Mesothelial cell of epicardium (in vitro differentiated cells): Measurements from ENCODE around the gene SPTLC1. TPM values are rescaled to one million over a fixed set of nuclear protein-coding genes. Genes with fewer than 3 reads are reported as not detected.
A peak's percentile ranks its signal among the peaks of the same experiment; 100 is the strongest.
"Not testable (repeated sequence)": the region's sequence is repeated elsewhere in the genome, so short reads cannot be mapped to it uniquely, and the experiment has no call there.

Experiments used
- DNase-seq, 2 experiments: peaks; one replicate each; pipeline ENCODE4 v3.0.0; 2021; ENCODE audit warnings: low spot score in 2 of 2; ENCODE audit not compliant: unreplicated experiment in 2 of 2
- H3K27ac Mint-ChIP-seq: 2 replicates; pipeline ENCODE4 v1.8.0; 2021; ENCODE audit warnings: mixed read lengths
- H3K27me3 Mint-ChIP-seq: 2 replicates; pipeline ENCODE4 v1.8.0; 2021; ENCODE audit warnings: low read depth, mixed read lengths
- H3K36me3 Mint-ChIP-seq: 2 replicates; pipeline ENCODE4 v1.8.0; 2021; ENCODE audit warnings: mixed read lengths
- H3K4me1 Mint-ChIP-seq: 2 replicates; pipeline ENCODE4 v1.8.0; 2021; ENCODE audit warnings: mixed read lengths
- H3K4me3 Mint-ChIP-seq: 2 replicates; pipeline ENCODE4 v1.8.0; 2021; ENCODE audit warnings: mild to moderate bottlenecking, moderate library complexity, mixed read lengths
- H3K9me3 Mint-ChIP-seq: 2 replicates; pipeline ENCODE4 v1.8.0; 2021; ENCODE audit warnings: mixed read lengths
- total RNA-seq: library from RNA; stranded (reverse); gene quantifications from 3 replicates; pipeline ENCODE4 v1.2.1, GENCODE V29; 2021
- TF ChIP-seq, protein P1 (sequence below): fragments of 200-600 bp; sonication (generic); IDR thresholded peaks from one replicate; pipeline ENCODE4 v1.5.0; 2021; ENCODE audit warnings: antibody characterized with exemption; ENCODE audit not compliant: unreplicated experiment

The SPTLC1 gene
- total RNA-seq, 1 donor from 2014 or later = 77.7 TPM

DNA sequence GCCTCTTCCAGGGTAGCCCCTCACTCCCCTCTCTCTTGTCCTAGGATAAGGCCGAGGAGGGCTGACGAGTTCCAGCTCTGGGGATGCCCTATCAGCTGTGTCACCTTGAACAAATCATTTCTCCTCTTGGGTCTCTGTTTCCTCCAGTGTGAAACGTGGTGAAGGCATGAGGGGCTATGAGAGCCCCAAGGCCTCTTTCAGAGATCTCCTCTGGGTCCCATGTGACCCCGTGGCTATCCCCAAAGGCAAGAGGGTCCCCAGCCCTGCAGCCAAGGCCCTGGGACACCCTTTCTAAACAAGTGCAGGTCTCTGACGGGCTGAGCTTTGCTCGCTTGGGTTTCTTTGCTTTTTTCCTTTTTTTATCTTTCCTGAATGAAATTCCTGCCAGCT, 25.5 kb upstream of the SPTLC1 start:
- H3K27ac Mint-ChIP-seq = peak overlapping the region; percentile 84

DNA sequence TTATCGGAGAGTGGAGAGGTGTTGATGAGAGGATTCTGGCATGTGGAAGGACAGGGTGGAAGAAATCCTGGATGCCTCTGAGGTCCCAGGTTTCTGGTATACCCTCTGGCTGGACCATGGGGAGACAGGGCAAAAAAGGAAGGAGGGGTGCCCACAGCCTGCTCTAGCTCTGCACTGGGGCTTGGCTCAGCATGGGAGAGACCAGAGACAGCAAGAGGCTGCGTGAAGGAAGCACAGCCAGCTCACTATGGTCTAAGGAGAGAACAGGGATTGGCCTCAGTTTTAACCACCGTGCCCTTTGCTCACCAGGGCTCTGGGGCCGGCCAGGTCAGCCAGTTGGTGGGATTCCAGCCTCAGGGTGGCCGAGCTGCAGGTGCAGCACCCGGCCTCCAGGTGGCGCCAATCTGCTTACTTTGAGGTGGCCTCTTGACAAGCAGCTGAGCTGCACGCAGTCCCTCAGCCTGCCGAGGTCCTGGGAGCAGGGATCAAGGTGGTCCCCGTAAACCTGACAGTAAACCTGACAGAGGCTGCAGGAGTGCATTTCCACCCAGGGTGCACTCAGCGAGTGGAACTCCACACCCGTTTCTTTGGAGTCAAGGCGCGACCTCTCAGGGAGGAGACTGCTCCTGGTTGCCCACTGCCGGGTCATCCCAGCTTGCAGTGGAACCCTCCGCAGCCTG, 25.0 kb upstream of the SPTLC1 start:
- H3K36me3 Mint-ChIP-seq = no peaks in the 10 kb centered on the region
- peak; percentile 63 to 87 for DNase-seq
- H3K4me1 Mint-ChIP-seq = peaks cover 16% of the 10 kb centered on the region
- peak overlapping the region; percentile 84 for H3K4me3 Mint-ChIP-seq
- H3K27ac Mint-ChIP-seq = no peak overlapping the region
- no peaks in the 10 kb centered on the region for H3K27me3 Mint-ChIP-seq
- no peaks in the 10 kb centered on the region for H3K9me3 Mint-ChIP-seq
- TF ChIP-seq, protein P1, sequence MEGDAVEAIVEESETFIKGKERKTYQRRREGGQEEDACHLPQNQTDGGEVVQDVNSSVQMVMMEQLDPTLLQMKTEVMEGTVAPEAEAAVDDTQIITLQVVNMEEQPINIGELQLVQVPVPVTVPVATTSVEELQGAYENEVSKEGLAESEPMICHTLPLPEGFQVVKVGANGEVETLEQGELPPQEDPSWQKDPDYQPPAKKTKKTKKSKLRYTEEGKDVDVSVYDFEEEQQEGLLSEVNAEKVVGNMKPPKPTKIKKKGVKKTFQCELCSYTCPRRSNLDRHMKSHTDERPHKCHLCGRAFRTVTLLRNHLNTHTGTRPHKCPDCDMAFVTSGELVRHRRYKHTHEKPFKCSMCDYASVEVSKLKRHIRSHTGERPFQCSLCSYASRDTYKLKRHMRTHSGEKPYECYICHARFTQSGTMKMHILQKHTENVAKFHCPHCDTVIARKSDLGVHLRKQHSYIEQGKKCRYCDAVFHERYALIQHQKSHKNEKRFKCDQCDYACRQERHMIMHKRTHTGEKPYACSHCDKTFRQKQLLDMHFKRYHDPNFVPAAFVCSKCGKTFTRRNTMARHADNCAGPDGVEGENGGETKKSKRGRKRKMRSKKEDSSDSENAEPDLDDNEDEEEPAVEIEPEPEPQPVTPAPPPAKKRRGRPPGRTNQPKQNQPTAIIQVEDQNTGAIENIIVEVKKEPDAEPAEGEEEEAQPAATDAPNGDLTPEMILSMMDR = peak; percentile 96

More for the DNA sequence above, 25.5 kb upstream of the SPTLC1 start:
- H3K4me1 Mint-ChIP-seq = peaks cover 17% of the 10 kb centered on the region
- no peaks in the 10 kb centered on the region for H3K36me3 Mint-ChIP-seq
- DNase-seq = no peak
- TF ChIP-seq, protein P1 = no peak
- H3K27me3 Mint-ChIP-seq = no peaks in the 10 kb centered on the region
- H3K4me3 Mint-ChIP-seq = peak overlapping the region; percentile 84
- H3K9me3 Mint-ChIP-seq = no peaks in the 10 kb centered on the region

DNA sequence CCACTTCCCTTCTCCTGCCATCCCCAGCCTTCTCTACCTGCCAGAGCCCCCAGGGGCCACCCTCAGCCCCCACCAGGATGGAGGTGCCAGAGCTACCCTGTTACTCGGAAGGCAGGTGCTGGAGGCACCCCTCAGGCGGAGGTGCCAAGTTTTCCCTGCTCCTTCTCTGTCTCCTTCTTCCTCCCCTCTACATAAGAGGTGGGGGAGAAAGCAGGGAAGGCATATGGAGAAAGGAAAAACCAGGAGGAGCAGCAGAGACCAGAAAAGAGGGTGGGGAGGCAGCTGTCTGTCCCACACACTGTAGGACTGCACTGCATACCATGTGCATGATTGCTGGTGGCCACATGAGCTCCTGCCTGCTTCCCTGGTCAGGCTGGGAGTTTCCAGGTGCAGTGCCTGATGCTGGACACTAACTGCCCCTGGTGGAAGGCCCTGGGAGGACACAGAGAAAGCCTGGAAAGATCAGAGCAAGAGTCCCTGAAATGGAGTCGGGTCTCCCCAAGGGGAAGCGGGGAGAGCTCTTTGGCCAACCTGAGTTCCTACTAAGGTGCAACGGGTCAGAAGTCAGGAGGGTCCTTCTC, 23.8 kb upstream of the SPTLC1 start:
- H3K9me3 Mint-ChIP-seq, H3K27ac Mint-ChIP-seq, H3K36me3 Mint-ChIP-seq, DNase-seq, H3K27me3 Mint-ChIP-seq, H3K4me3 Mint-ChIP-seq: not testable (repeated sequence)
- H3K4me1 Mint-ChIP-seq = peaks cover 17% of the 10 kb centered on the region

DNA sequence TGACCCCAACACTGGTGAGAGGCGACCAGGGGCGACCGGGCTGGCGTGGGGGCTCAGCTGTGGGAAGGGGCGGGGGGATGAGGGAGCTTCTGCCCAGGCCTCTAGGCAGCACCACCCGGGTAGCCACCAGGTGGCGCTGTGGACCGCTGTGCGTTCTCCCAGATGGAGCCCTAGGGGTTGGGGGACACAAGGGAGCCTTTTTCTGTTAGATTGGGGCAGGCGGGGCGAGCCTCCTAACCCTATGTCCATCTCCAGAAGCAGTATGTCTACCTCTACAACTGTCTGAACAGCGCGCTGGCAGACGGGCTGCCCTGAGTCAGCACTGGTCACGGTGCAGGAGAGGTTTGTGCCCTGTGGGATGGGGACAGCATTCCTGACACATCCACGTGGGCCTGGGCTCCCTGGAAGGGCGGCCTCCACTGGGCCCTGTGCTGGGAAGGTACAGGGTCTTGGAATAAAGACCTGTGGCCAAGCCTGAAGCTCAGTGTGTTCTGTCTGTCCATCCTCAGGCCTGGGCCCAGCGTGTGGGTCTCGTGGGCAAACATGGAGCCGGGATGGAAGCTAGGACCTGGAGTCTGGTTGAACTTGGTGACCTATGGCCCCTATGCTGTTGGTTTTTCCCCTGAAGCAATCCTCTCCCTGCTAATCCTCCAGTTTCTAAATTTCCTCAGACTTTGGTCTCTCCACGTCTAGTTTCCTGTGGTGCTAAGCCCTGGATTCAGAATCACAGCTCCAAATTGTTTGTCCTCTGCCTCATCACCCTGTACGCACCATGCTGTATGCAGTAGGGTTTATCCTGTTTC, 23.1 kb upstream of the SPTLC1 start:
- Mint-ChIP-seq H3K27me3 (peaks cover 5% of the 10 kb centered on the region), H3K36me3 (no peaks in the 10 kb centered on the region), H3K4me3 (no peak overlapping the region), H3K27ac (no peak overlapping the region), H3K4me1 (peaks cover 22% of the 10 kb centered on the region), H3K9me3 (no peaks in the 10 kb centered on the region)
- TF ChIP-seq, protein P1 = peak; percentile 92
- peak; percentile 82 to 93 for DNase-seq

DNA sequence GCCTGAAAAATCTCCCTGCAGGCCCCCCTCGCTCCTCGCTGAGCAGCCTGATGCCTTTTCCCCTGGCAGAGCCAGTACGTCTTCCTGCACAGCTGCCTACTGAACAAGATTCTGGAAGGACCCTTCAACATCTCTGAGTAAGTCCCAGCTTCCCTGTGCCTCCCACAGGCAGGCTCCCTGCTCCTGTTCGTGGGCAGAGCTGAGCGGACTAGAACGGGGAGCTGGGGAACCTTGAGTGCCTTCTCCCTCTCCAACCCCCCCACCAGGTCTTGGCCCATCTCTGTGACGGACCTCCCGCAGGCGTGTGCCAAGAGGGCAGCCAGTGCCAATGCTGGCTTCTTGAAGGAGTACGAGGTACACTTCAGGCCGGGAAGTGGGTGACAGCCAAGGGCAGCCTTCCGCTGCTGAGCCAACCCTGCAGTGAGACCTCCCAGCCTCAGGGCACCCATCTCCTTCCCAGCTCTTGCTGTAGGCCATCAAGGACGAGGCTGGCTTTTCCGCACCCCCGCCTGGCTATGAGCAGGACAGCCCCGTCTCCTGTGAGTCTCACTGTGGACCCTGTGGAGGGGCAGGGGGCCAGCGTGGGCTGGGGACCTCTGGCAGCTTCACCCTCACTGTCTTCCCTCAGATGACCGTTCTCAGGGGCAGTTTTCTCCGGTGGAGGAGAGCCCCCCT, 21.1 kb upstream of the SPTLC1 start:
- DNase-seq = no peak
- Mint-ChIP-seq H3K36me3 (no peaks in the 10 kb centered on the region), H3K27me3 (peaks cover 5% of the 10 kb centered on the region), H3K9me3 (peaks cover 3% of the 10 kb centered on the region), H3K4me1 (peaks cover 13% of the 10 kb centered on the region), H3K4me3 (no peak overlapping the region), H3K27ac (no peak overlapping the region)
- TF ChIP-seq, protein P1 = no peak
